D721Med (cell line): ENCODE results near the gene CAD.
"Not testable (repeated sequence)": the region's sequence is repeated elsewhere in the genome, so short reads cannot be mapped to it uniquely, and the experiment has no call there.

Experiments used
- DNase-seq: peaks from one replicate; pipeline ENCODE4 v3.0.0; 2011; ENCODE audit warnings: low spot score; ENCODE audit not compliant: insufficient read length
- FAIRE-seq: peaks from 2 replicates; lab custom pipeline; 2011; peaks lifted over from hg19 to GRCh38; lab: Jason Lieb, UNC
- TF ChIP-seq, protein P1 (sequence below): IDR thresholded peaks from 2 replicates; pipeline ENCODE4 v1.5.1; 2012; ENCODE audit warnings: mild to moderate bottlenecking, control low read depth; ENCODE audit not compliant: insufficient read depth; ENCODE audit errors: missing control alignments

CAD gene

DNA sequence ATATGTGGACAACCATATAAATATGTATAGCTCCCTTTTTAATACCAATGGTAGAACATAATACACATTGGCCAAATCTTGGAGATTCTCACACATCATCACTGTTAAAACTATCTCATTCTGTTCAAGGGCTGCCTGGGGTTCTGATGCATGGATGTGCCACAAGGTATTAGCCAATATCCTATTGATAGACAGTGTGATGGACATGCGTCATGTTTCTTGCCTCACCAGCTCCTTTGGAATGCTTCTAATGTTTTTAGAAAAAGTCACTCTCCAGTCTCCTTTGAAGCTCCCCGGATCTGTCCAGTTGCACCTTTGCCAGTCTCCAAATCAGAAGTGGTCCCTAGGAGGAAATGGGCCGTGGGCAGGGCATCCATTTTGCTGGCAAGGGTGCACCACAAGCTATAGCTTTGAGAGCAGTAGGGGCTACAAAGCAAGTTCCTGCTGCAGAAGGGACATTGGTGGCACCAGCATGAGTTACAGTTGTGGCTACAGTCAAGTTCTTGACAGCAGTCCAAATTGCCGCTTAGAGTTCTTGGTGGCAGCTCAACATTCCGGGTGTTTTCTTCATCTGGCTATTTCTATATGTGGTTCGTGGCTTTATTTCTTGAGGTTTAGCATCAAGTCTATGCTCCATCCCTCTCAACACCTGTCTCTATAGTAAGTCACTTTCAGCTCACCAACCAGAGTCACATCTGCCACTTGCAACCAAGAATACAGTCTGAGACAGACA lies 30.4 kb upstream of the CAD start:
- TF ChIP-seq, protein P1, sequence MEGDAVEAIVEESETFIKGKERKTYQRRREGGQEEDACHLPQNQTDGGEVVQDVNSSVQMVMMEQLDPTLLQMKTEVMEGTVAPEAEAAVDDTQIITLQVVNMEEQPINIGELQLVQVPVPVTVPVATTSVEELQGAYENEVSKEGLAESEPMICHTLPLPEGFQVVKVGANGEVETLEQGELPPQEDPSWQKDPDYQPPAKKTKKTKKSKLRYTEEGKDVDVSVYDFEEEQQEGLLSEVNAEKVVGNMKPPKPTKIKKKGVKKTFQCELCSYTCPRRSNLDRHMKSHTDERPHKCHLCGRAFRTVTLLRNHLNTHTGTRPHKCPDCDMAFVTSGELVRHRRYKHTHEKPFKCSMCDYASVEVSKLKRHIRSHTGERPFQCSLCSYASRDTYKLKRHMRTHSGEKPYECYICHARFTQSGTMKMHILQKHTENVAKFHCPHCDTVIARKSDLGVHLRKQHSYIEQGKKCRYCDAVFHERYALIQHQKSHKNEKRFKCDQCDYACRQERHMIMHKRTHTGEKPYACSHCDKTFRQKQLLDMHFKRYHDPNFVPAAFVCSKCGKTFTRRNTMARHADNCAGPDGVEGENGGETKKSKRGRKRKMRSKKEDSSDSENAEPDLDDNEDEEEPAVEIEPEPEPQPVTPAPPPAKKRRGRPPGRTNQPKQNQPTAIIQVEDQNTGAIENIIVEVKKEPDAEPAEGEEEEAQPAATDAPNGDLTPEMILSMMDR: no peak
- no peak for DNase-seq
- no peak for FAIRE-seq

DNA sequence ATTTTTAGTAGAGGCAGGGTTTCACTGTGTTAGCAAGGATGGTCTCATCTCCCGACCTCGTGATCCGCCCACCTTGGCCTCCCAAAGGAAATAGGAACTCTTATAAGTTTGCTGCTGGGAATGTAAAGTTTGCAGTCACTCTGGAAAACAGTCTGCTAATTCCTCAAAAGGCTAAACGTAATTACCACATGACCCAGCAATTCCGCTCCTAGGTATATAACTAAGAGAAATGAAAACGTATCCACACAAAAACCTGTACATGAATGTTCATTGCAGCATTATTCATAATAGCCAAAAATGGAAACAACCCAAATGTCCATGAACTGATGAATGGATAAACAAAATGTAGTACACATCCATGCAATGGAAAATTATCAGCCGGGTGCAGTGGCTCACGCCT lies 27.2 kb upstream of the CAD start:
- FAIRE-seq (no peak), DNase-seq (no peak)
- TF ChIP-seq, protein P1: no peak

DNA sequence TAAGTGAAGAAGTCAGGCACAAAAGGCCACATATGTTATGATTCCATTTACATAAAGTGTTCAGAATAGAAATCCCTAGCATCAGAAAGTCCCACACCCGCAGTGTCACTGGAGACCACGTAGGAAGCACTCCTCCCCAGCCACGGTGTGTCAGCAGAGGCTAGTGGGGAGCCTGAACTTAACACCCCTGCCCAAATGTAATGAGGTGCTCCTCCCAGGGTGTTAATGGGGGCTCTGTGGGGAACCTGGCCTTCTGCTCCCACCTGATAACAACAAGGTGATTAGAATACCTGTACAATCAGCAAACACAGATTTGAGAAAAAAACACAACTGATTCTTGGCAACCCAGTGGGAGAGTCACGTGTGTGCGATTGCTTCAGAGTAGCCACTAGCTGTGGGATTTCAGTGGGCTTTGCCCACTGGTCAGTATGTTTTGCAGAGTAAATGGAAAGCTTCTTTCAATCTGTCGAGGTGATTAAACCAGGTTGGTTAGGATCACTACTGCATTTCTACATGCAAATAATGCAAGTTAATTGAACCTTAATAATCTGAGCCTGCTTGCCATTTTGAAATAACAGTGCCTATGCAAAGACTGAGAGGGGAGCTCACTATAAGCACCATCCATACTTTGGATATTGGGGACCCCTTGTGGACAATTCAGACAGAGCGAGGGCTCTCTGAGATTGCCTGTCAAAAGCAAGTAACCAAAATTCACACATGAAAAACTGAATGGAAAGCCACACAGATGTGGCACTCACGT lies 25.9 kb upstream of the CAD start:
- DNase-seq (no peak), FAIRE-seq (no peak)
- TF ChIP-seq, protein P1: peak; percentile 66

DNA sequence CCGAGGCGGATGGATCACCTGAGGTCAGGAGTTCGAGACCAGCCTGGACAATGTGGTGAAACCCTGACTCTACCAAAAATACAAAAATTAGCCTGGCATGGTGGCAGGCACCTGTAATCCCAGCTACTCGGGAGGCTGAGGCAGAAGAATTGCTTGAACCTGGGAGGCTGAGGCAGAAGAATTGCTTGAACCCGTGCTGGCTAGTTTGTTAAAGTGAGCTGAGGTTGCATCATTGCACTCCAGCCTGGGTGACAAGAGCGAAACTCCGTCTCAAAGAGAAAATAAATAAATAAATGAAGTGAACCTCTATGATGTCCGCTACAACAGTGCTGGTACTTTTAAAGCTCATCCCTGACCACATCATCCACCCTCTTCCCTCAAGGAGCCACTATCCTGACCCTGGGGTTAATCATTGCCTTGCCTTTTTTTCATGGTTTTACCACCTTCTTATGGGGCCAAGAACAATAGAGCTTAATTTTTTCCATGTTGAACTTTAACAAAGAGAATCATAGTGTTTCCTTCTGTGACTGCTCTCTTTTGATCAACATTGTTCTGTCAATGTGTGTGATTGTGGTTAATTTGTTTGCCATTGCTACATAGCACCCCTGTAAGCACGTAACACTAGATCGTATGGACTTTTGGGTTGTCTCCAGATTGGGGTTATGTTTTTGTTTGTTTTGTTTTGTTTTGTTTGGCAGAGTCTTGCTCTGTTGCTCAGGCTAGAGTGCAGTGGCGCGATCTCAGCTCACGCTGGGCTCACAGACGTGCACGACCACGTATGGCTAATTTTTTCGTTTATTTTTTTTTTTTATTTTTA lies 22.4 kb upstream of the CAD start:
- TF ChIP-seq, protein P1: no peak
- no peak for FAIRE-seq
- DNase-seq: no peak

DNA sequence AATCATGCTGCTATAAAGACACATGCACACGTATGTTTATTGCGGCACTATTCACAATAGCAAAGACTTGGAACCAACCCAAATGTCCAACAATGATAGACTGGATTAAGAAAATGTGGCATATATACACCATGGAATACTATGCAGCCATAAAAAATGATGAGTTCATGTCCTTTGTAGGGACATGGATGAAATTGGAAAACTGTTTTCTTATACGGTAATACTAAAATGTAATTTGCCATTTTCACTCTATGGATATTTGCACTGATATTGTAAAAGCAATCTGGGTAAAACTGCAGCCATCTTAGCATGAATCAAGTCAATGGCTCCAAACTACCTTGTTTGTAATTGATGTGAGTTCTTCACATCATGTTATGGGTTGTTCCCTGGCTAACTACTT lies 21.4 kb upstream of the CAD start:
- DNase-seq, FAIRE-seq: not testable (repeated sequence)

DNA sequence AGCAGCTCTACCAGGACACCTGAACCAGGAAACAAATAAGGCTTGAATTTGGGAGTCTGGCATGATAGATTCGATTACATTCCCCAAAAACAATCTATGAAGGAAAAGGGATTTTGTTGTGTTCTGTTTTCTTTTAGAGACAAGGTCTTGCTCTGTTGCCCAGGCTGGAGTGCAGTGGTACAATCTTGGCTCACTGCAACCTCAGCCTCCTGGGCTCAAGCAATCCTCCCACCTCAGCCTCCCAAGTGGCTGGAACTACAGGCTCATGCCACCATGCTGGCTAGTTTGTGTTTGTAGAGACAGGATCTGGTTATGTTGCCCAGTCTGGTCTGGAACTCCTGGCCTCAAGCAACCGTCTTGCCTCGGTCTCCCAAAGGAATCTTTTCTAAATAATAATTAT lies 19.1 kb upstream of the CAD start:
- FAIRE-seq, DNase-seq: not testable (repeated sequence)

DNA sequence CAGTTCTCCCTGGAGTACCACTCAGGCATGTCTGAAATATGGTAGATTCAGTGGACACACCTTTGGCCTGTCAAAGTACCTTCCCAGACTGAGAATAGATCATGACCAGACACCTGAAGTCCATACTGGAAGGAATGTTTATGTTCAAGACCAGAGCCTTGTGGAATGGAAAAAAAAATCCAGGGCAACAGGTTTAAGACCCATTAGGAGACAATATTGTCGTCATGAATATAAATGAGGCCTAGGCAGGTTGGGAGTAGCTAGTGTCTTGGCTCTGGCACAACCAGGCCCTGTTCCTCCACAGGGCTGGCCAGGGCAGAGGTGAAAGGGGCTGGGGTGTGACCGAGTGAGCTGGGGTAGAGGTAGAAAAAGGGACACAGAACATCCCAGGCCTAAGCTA lies 18.5 kb upstream of the CAD start:
- TF ChIP-seq, protein P1: no peak
- peak; percentile 1 for DNase-seq
- FAIRE-seq: no peak

DNA sequence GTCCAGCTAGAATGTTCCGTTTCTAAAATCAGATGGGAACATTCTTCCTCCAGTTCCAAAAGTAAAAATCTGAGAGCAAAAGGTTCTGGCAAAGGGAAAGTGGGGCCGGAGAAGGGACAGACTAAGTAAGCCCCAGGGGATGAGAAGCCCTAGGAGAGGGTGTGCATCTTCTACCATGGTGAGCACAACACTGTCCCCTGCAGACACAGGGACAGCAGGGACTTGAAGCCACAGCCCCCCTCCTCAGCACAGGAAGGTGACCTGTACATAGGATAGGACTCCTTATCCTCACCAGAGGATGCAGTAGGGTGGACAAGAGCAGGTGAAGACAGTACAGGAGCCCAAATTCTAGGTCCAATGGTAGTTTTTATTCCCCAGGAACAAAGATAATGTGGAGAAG lies 17.9 kb upstream of the CAD start:
- no peak for FAIRE-seq
- TF ChIP-seq, protein P1: no peak
- DNase-seq: peak; percentile 1
